ENCODE results near the gene MIR17HG. TPM values are rescaled to one million over a fixed set of nuclear protein-coding genes. Genes with fewer than 3 reads are reported as not detected.
"Not testable (repeated sequence)": the region's sequence is repeated elsewhere in the genome, so short reads cannot be mapped to it uniquely, and the experiment has no call there.

The MIR17HG gene
- total RNA-seq, 3 donors from 2014 or later = 1.9 to 6.7 (median 6.6) TPM

DNA sequence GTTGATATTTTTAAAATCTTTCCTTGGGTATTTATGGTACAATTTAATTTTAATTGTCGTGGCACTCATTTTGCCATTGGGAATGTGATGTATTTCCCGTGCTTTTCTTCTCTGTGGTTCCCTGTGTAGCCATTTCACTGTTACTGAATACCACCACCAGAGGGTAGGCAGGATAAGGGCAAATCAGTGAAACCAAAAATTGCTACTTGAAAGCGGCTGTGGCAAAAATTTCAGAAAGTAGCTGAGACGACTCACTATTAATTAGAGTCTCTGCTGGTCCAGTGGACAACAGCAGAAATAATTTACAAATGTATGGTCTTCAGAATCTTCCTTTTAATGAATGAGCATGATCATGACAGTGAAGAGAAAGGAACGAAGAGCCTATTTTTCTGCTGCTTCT, 34.4 kb upstream of the MIR17HG start:
- Histone ChIP-seq H3K4me1 (no peaks in the 10 kb centered on the region), H3K27ac (no peak overlapping the region), H3K4me3 (no peak overlapping the region), H3K27me3 (peaks cover 0 to 18% of the 10 kb centered on the region in 2 donors), H3K9me3 (no peaks in the 10 kb centered on the region), H3K36me3 (no peaks in the 10 kb centered on the region)
- no peak for DNase-seq (ENCODE audit: low spot score in 2 of 2)
- intact Hi-C loops (cut with DNase I; ENCODE audit: low total_unique reads) = no loop called here
- TF ChIP-seq POLR2AphosphoS5 (IDR thresholded peaks at IDR 0.05) (no peak), POLR2A (IDR thresholded peaks at IDR 0.05) (no peak)
- TF ChIP-seq, protein P1, sequence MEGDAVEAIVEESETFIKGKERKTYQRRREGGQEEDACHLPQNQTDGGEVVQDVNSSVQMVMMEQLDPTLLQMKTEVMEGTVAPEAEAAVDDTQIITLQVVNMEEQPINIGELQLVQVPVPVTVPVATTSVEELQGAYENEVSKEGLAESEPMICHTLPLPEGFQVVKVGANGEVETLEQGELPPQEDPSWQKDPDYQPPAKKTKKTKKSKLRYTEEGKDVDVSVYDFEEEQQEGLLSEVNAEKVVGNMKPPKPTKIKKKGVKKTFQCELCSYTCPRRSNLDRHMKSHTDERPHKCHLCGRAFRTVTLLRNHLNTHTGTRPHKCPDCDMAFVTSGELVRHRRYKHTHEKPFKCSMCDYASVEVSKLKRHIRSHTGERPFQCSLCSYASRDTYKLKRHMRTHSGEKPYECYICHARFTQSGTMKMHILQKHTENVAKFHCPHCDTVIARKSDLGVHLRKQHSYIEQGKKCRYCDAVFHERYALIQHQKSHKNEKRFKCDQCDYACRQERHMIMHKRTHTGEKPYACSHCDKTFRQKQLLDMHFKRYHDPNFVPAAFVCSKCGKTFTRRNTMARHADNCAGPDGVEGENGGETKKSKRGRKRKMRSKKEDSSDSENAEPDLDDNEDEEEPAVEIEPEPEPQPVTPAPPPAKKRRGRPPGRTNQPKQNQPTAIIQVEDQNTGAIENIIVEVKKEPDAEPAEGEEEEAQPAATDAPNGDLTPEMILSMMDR (IDR thresholded peaks at IDR 0.05) = peak in 2 of 3 donors; percentile 16 to 24

GRCh38 chr13:91313581-91313980, 33.9 kb upstream of the MIR17HG start:
- H3K27ac ChIP-seq = no peak overlapping the region
- H3K4me1 ChIP-seq = no peaks in the 10 kb centered on the region
- no peak for TF ChIP-seq POLR2A (IDR thresholded peaks at IDR 0.05)
- TF ChIP-seq POLR2AphosphoS5 (IDR thresholded peaks at IDR 0.05) = no peak
- TF ChIP-seq, protein P1 (IDR thresholded peaks at IDR 0.05) = no peak
- intact Hi-C loops (cut with DNase I; ENCODE audit: low total_unique reads) = no loop called here
- DNase-seq (ENCODE audit: low spot score in 2 of 2) = no peak
- no peaks in the 10 kb centered on the region for H3K36me3 ChIP-seq
- H3K4me3 ChIP-seq = no peak overlapping the region
- peaks cover 0 to 18% of the 10 kb centered on the region in 2 donors for H3K27me3 ChIP-seq
- no peaks in the 10 kb centered on the region for H3K9me3 ChIP-seq

- Histone ChIP-seq H3K27me3 (peaks cover 0 to 18% of the 10 kb centered on the region in 2 donors), H3K4me3 (no peak overlapping the region), H3K4me1 (no peaks in the 10 kb centered on the region), H3K36me3 (no peaks in the 10 kb centered on the region), H3K9me3 (no peaks in the 10 kb centered on the region), H3K27ac (no peak overlapping the region)
- DNase-seq (ENCODE audit: low spot score in 2 of 2) = no peak
- intact Hi-C loops (cut with DNase I; ENCODE audit: low total_unique reads) = no loop called here
- TF ChIP-seq POLR2AphosphoS5 (IDR thresholded peaks at IDR 0.05) (no peak), POLR2A (IDR thresholded peaks at IDR 0.05) (no peak)
- TF ChIP-seq, protein P1 (IDR thresholded peaks at IDR 0.05) = no peak
These were observed 32.6 kb upstream of the MIR17HG start for GRCh38 chr13:91314888-91315287.

DNA sequence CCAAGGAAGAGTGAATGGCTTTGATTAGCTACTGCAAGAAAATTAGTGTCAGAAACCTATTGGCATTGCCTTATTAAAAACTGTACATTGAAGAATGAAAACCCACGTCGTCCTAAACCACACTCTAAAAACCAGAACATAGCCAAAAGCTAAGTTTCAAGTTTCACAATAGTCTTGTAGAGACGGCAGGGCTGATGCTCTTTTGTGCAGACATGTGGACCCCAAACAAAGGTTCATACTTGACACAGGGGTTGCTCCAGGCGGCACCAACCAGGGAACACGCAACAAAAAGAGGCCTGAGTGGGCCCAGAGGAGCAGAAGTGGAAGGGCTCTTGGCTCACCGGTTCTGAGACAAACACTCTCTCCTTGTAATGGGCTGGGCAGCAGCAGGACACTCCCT, 28.6 kb upstream of the MIR17HG start:
- H3K4me3 ChIP-seq = no peak overlapping the region
- peaks cover 0 to 16% of the 10 kb centered on the region in 2 donors for H3K27me3 ChIP-seq
- H3K4me1 ChIP-seq = no peaks in the 10 kb centered on the region
- intact Hi-C loops (cut with DNase I; ENCODE audit: low total_unique reads) = no loop called here
- H3K9me3 ChIP-seq = no peaks in the 10 kb centered on the region
- no peak for DNase-seq (ENCODE audit: low spot score in 2 of 2)
- TF ChIP-seq POLR2AphosphoS5 (IDR thresholded peaks at IDR 0.05) (no peak), POLR2A (IDR thresholded peaks at IDR 0.05) (no peak)
- TF ChIP-seq, protein P1 (IDR thresholded peaks at IDR 0.05) = no peak
- H3K27ac ChIP-seq = no peak overlapping the region
- no peaks in the 10 kb centered on the region for H3K36me3 ChIP-seq

- DNase-seq (ENCODE audit: low spot score in 2 of 2) = no peak
- intact Hi-C loops (cut with DNase I; ENCODE audit: low total_unique reads) = no loop called here
- H3K27ac ChIP-seq = no peak overlapping the region
- H3K36me3 ChIP-seq = no peaks in the 10 kb centered on the region
- no peaks in the 10 kb centered on the region for H3K4me1 ChIP-seq
- no peaks in the 10 kb centered on the region for H3K9me3 ChIP-seq
- no peak for TF ChIP-seq POLR2A (IDR thresholded peaks at IDR 0.05)
- no peak for TF ChIP-seq POLR2AphosphoS5 (IDR thresholded peaks at IDR 0.05)
- TF ChIP-seq, protein P1 (IDR thresholded peaks at IDR 0.05) = no peak
- no peak overlapping the region for H3K4me3 ChIP-seq
- H3K27me3 ChIP-seq = peaks cover 0 to 9% of the 10 kb centered on the region in 2 donors
These were observed 27.5 kb upstream of the MIR17HG start for GRCh38 chr13:91319996-91320395.

- H3K27ac ChIP-seq; H3K9me3 ChIP-seq; H3K4me3 ChIP-seq; H3K4me1 ChIP-seq; H3K36me3 ChIP-seq; intact Hi-C loops (cut with DNase I; ENCODE audit: low total_unique reads); H3K27me3 ChIP-seq; DNase-seq (ENCODE audit: low spot score in 2 of 2): not testable (repeated sequence)
These were observed 26.5 kb upstream of the MIR17HG start for GRCh38 chr13:91320990-91321389.

Data from breast epithelium (tissue), 4 donors.